HL-60/S4 treated with phorbol 12-myristate 13-acetate at 8.2 ng/mL for 4 days and 3 days (cell line): ENCODE data around the gene RPS2.

ENCODE experiments used
- in situ Hi-C: fragments of 300-500 bp; cut with MboI; formaldehyde crosslinking; loops from 2 replicates; pipeline ENCODE4 v1.15.0; 2022; ENCODE audit warnings: low sequenced_read_pairs

RPS2 gene

DNA sequence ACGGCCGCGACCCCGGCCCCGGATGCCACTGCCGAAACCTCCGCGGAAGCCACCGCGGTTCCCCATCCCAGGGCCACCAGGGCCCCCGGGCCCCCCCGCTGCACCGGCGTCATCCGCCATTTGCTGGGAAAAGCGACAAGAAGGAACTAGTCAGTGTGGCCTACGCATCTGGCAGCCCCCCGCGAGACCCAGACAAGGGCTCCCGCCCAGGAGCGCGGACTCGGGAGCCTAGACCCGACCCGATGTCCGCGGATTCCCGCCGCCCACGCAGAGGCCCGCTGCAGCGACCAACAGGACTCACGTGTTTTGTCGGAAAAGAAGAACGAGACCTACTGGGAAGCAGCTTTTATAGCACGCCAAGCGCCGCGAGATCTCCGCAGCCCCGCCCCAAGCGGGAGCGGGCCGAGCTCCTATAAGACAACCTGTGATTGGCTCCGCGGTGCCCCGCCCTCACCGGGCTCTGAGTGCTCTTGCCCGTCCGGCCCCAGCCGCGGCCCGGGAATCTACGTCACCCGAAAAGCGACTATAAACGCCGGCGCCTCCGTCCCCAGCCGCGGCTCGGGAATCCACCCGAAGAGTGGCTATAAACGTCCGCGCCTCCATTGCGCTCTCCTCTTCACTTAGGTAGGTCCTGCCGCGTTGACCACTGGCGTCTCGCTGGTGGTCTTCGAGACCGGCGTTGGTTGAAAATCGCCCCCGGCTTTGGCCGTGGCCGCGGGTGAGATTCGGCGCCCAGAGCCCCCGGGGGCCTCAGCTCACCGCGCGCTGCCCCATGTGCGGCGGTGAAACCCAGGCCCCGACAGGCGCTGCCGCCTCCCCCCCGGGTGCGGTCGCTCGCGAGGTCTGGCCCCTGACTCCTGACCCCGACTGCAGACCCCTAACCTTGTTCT lies at the start of gene RPS2:
TSS of gene RPS2 (minus strand) at position 321 of the 890 bp plus-strand sequence. CDS start at position 120, 201 bp downstream.
- in situ Hi-C loops: no loop called here

DNA sequence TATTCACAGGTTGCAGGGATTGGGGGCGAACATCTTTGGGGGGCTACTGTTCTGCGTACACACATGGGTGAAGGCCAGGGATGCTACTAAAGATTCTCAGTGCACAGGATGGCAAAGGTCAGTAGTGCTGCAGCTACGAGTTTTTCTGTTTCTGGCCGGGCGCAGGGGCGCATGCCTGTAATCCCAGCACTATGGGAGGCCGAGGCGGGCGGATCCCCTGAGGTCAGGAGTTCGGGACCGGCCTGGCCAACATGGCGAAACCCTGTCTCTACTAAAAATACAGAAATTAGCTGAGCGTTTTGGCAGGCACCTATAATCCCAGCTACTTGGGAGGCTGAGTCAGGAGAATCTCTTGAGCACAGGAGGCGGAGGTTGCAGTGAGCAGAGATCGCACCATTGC lies 48.9 kb upstream of the RPS2 start:
- in situ Hi-C loops: loop anchor here (25.0 kb wide), 1 partner anchor 124 kb away; the partner anchor contains the start of genes PKD1 and RAB26

DNA sequence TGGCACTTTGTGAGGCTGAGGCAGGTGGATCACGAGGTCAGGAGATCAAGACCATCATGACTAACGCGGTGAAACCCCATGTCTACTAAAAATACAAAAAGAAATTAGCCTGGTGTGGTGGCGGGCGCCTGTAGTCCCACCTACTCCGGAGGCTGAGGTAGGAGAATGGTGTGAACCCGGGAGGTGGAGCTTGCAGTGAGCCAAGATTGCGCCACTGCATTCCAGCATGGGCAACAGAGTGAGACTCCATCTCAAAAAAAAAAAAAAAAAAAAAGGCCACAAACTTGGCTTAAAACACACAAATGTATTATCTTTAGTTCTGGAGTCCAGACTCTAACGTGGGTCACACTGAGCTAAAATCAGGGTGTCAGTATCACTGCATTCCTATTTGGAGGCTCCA lies 47.1 kb upstream of the RPS2 start:
- in situ Hi-C loops: loop anchor here (25.0 kb wide), 1 partner anchor 126 kb away; the partner anchor contains the start of genes PKD1 and RAB26

DNA sequence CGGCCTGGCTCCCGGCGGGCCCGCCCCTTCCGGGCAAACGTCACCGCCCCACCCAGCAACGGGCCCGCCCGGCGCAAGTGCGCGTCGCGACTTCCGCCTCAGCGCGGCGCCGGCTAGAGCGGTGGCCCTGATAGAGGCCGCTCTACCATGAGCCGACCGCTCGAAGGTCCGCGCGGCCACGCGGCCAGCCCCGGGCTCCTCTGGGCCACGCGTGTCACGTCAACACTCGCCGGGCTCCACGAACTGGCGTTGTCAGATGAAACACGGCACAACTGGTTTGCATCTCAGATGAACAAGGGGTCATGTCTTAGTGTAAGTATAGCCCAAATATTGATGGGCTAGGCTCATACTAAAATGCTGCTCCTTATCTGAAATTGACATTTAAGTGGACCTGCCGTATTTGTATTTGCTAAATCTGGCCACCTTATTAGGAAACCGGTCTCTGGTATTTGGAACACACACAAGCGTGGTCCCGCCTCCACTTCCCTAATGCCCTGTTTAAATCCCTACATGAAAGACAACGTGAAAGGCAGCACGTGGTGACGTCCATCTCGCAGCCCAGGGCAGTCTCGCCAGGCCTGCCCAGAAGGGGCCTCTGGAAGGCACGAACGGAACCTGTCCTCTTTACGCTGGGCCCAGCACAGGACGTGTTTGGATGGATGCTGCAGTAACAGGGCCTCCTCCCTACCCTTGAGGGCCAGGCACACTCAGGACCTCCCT lies 45.3 kb upstream of the RPS2 start, which contains the start of gene ZNF598:
TSS of gene ZNF598 (minus strand) at position 31 of the 720 bp plus-strand sequence.
- in situ Hi-C loops: loop anchor here (25.0 kb wide), 1 partner anchor 127 kb away; the partner anchor contains the start of genes PKD1 and RAB26

DNA sequence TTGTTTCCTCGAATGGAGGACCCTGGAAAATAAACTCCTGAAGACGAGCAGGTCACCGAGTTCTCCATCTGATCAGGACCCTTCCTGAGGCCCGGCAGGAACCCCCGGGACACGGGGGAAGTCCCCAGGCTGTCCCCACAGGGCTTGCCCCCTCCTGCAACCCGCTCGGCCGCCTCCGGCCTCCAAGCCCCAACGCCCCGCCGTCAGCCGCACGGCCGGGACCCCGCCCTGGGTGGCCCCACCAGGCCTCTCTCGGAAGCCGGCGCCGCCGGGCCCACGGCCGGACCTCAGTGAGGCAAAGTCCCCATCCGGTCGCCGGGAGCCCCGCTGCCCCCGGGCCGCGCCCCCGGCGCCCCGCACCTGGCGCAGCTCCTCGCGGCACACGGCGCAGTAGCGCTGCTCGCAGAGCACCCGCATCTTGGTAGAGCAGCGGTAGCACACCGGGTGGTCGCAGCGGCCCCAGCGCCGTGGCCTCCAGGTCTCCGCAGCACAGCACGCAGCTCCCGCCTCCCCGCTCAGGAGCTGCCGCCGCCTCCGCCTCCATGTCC lies 44.6 kb upstream of the RPS2 start:
- in situ Hi-C loops: loop anchor here (25.0 kb wide), 1 partner anchor 128 kb away; the partner anchor contains the start of genes PKD1 and RAB26

DNA sequence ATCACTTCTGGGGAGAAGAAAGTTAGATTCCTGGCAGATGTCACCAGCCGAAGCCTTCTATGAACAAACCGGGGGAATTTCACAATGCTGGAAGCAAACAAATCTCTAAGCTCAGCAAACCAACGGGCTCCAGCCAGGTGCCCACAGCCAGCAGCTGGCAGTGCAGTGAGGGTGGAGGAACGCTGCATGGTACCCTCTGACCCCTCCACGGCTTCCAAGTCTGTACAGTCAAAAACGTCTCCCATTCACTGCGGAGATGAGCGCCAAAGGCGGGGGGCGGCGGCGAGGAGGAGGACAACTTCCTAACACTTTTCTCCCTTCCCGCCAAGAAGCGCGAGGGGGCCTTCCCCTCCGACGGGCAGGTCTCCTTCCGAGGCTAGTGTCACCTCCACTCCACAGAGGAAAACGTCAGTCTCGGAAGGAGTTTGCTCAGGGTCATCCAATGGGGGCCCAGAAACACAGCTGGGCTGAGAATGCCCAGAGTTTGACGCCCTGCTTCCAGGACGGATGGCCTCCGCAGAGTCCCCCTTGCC lies 44.1 kb upstream of the RPS2 start:
- in situ Hi-C loops: loop anchor here (25.0 kb wide), 1 partner anchor 129 kb away; the partner anchor contains the start of genes PKD1 and RAB26

DNA sequence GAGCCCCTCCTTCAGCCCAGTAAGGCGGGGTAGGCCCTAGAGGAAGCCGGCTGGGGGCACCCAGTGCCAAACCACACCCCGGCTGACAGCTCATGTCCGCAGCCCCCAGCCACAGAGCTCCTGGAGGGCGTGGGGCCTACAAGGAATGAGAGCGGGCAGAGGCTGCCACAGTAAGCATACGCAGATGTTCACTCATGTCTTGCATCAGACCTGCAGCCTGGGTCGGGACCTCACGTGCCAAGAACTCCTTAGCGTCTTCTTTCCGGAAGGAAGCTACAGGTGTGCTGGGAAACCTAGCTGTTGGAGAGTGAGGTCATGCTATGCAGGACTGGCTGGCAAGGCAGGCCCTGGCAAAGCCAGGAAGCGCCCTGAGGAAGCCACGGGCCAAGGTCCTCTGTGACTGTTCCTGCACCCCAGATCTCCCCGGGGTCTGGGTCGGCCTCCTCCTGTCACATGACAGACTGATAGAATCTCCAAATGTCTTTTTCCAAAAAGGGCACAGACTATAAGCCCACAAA lies 43.4 kb upstream of the RPS2 start:
- in situ Hi-C loops: loop anchor here (25.0 kb wide), 1 partner anchor 129 kb away; the partner anchor contains the start of genes PKD1 and RAB26

DNA sequence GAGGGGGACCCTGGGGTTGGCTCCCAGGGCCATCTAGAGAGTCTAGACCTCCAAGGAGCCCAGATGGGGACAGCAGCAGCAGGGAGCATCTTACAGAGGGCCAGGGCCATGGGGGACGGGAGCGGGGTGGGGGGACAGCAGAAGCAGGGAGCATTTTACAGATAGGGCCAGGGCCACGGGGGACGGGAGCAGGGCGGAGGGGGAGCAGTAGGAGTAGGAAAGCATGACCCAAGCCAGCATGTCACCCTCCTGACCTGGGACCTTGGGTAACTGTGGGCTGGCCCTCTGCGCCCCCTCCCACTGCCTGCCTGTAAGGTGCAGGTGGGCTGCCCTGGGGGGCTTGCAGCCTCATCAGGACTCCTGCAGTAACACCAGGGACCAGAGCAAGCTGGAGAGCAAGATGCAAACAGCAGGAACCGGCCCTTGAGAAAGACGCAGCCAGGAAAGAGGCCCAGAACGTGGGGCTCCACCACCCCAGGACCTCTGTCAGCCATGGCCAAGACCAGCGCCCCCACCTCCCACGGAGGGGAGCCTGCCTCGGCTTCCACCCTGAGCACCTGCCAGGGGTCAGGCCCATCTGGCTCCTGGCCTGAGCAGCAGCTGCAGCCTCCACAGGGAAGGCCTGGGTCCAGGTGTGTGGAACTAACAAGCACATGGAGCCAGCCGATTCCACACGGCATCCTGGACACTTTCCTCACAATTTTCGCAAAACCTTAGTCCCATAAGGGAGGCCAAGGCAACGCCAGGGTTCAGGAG lies 42.6 kb upstream of the RPS2 start:
- in situ Hi-C loops: loop anchor here (25.0 kb wide), 1 partner anchor 130 kb away; the partner anchor contains the start of genes PKD1 and RAB26

DNA sequence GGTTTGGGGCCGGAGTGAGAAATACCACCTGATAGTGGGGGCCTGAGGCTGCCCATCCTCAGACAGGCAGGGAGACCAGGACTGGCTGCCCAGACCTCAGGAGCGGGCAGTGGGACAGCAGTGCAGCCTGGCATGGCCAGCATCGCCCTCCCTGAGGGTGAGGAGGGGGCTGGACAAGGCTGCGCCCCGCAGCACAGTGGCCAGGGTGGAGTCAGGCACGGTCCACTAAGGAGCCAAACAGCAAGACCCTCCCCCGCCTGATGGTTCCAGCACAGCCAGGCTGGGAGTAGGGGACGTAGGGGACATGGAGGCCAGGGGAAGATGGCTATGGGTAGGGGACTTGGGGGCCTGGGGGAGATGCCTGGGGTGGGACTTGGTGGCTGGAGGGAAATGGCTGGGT lies 41.7 kb upstream of the RPS2 start:
- in situ Hi-C loops: loop anchor here (25.0 kb wide), 1 partner anchor 131 kb away; the partner anchor contains the start of genes PKD1 and RAB26

DNA sequence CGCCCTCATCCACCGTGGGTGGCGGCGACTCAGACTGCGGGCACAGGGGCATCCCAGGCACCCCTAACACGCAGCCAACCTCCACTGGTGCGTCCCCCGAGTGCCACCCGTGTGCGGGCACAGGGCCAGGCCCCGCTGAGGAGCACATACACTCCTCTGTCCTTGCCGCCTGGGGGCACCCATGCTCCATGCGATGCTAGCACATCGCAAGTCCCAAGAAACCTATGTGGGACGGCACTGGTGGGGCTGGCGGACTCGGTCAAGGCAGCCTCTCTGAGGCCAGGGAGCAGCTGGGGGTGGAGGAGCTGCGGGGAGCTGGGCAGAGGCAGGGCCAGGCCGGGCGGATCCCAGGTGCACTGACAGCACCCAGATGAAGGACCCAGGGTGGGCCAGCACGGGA lies 41.0 kb upstream of the RPS2 start:
- in situ Hi-C loops: loop anchor here (25.0 kb wide), 1 partner anchor 132 kb away; the partner anchor contains the start of genes PKD1 and RAB26

DNA sequence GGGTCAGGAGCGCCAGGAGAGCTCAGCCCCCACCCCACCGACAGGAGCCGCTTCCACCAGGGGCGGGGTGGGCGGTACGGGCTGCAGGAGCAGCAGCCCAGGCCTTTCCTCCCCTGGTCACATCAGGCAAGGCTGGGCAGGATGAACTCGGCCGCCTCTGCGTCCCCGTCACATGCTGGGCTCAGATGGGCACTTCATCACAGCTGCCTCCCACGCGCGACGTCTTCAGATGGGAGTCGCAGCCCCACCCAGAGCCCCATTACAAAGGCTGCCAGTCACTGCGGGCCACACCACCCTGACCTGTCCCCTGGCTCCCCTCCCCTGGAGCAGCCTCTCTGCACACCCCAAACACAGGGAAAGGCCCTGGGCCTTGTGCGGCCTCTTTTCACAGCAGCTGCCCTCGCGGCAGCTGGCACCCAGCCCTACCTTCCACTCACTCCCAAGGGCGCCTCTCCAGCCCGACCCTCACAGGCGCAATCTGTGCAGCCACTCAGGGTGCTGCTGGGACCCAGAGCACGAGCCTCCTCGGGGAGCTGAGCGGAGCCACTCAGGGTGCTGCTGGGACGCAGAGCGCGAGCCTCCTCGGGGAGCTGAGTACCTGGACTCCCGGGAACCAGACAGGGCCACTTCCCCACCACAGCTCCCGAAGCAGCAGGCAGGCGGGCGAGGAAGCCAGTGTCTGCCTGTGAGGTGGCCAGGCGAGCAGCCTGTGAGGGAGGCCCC lies 40.3 kb upstream of the RPS2 start:
- in situ Hi-C loops: loop anchor here (25.0 kb wide), 1 partner anchor 132 kb away; the partner anchor contains the start of genes PKD1 and RAB26

DNA sequence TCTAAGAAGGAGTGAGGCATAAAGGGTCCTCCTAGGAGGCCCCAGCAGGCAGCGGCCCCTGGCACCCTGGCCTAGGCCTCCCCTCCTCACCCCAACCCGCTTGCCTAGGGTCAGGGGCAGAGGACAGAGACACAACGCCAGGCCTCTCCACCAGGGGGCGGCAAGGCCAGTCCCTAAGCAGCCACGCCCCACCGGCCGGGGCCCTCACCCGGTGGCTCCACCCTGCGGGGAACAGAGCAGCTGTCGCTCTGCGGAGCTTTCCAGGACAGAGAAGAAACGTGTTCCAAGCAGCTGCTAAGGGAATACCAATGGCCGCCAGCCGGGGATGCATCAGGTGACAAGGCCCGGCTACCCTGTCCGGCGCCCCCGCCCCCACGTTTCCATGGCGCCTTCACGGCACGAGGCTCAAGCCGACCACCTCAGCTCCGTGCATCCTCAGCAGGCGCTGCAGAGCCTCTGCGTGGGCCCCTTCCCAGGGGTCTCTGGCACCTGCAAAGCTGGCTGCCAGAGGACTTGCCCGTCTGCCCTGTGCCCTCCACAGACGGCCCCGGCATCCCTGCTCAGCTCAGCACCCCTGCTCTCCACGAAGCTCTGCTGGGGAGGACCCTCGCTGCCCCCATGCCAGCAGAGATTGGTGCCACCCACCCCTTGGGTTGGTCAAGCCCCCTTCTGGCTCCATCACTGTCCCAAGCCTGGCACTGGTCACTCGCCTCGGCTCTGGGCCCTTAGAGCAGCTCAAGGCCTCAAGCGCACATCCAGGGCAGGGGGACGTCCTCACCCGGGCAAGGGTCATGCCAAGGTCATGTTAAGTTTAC lies 39.4 kb upstream of the RPS2 start:
- in situ Hi-C loops: loop anchor here (25.0 kb wide), 1 partner anchor 133 kb away; the partner anchor contains the start of genes PKD1 and RAB26

DNA sequence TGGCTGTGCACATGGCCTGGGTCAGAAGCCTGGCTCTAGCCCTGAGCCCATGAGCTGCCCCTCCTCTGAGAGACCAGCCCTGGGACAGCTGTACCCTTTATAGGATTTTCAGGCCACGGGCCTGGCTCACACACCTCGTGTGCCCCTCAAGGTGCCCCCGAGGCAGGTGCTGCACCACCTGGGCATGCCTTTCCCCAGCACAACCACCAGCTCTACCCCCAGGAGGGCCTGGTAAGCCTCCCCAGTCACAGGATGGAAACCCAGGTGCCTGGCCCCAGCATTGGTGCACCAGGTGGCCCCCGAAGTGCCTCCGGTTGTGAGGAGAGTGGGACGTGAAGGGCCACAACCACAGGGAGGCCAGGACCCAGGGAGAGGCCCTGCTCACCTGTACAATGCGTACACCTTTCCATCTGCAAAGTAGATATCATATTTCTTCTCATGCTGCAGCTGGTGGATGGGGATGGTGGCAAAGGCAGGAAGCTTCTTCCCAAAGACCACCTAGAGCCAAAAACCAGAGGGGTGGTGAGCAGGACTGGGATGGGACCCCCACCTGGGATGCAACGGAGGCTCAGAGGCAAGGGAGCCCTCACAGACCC lies 38.7 kb upstream of the RPS2 start:
- in situ Hi-C loops: loop anchor here (25.0 kb wide), 1 partner anchor 134 kb away; the partner anchor contains the start of genes PKD1 and RAB26

DNA sequence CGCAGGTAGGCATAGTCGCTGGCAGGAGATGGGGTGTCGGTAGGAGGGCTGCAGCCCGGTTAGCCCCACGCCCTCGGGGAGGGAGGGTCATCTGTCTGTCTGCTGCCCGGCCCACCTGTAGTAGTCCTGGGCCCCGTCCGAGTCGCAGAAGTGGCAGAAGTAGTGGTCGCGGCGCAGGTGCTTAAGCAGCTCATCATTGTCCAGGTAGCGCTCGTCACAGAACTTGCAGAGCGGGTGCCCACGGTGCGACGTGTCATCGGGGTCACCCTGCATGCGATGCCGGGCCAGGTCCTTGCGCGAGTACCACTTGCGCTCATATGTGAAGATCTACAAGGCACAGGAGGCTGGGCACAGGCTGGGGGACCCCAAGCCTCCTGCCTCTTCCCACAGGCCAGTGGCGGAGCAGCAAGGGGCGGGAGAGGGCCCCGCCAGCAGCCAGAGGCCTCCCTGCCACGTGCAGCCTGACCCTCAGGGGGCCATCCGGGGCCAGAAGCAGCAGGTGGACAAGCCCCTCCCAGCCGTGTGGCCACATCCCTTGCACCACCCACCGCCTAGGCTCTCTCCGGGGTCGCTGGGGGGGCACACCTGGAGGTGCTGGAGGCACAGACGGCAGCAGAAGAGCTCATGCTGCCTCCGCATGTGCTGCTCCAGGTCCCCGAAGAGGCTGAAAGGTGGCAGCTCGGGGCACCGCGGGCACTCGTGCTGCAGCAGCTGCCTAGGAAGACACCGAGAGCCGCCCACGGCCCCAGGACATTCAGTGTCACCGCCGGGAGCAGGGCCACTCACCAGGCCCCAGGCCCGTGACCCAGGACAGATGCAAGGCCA lies 38.0 kb upstream of the RPS2 start:
- in situ Hi-C loops: loop anchor here (25.0 kb wide), 1 partner anchor 135 kb away; the partner anchor contains the start of genes PKD1 and RAB26

DNA sequence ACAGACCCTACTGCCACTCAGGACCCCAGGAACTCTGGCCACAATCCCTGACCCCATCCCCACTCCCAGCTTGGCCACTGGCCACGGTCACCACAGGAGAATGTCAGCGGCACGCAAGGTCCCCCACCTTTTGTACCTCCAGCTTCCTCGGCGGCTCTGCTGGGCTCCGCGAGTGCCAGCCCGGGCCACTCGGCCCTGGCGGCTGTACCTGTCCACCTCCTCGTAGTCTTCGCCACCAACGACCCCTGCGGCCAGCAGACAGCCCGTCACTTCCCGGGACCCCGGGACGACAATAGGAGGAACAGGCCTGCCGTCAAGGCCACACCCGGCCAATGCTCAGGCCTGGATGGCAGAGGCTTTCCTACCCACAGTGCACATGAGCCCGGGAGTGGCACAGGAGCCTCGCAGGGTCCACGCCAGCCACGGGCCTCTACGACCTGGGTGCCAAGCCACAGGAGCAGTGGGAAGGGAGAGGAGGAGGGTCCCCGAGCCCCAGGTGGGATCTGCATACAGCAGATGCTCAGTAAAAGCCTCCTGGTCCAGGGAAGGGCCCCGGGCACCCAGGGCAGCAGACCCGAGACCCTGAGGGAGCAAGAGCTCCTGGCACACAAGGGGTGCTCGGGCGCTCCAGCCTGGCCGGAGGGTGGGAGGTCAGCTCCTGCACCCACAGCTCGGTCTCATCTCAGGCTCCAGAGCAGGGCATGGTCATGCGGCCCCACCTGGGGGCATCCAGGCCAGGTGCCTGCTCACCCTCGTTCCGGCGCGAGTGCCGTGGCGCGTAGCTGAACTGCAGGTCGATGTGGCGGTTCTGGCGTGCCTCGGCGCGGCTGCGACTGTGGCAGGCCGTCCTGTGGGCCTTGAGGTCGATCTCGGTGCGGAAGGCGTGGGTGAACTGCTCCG lies 37.1 kb upstream of the RPS2 start:
- in situ Hi-C loops: loop anchor here (25.0 kb wide), 1 partner anchor 136 kb away; the partner anchor contains the start of genes PKD1 and RAB26
